GM06990 (cell line): ENCODE results near the gene LRRC31.

Experiments used
- DNase-seq: peaks from one replicate; pipeline ENCODE4 v3.0.0-alpha.2; 2011; ENCODE audit not compliant: insufficient read length; ENCODE audit errors: extremely low read depth
- H3K27me3 ChIP-seq: replicated peaks from 2 replicates; pipeline ENCODE4 v1.6.0; 2011; ENCODE audit warnings: low read length; ENCODE audit not compliant: control insufficient read depth, insufficient read depth
- H3K36me3 ChIP-seq: 2 replicates; pipeline ENCODE4 v1.5.1; 2011; ENCODE audit warnings: low read length; ENCODE audit not compliant: control insufficient read depth, insufficient read depth
- H3K4me3 ChIP-seq: replicated peaks from 2 replicates; pipeline ENCODE4 v1.5.1; 2011; ENCODE audit warnings: low read depth, mild to moderate bottlenecking, control low read depth, low read length
- CTCF ChIP-seq: IDR thresholded peaks from 2 replicates; pipeline ENCODE4 v1.5.1; 2011; ENCODE audit warnings: low read length, control low read depth, mild to moderate bottlenecking, inconsistent platforms; ENCODE audit not compliant: insufficient read depth, poor library complexity, severe bottlenecking

LRRC31 gene

GRCh38 chr3:169836942-169837275, 32.8 kb downstream of the LRRC31 start:
- Histone ChIP-seq H3K4me3 (no peak overlapping the region), H3K36me3 (no peaks in the 10 kb centered on the region), H3K27me3 (no peaks in the 10 kb centered on the region)
- TF ChIP-seq CTCF = no peak
- no peak for DNase-seq

- no peak for TF ChIP-seq CTCF
- DNase-seq = no peak
- H3K27me3 ChIP-seq = no peaks in the 10 kb centered on the region
- H3K36me3 ChIP-seq = no peaks in the 10 kb centered on the region
- H3K4me3 ChIP-seq = no peak overlapping the region
These were observed 33.4 kb downstream of the LRRC31 start for GRCh38 chr3:169836078-169836941.

GRCh38 chr3:169835533-169835932, 34.2 kb downstream of the LRRC31 start:
- TF ChIP-seq CTCF = no peak
- no peaks in the 10 kb centered on the region for H3K27me3 ChIP-seq
- H3K4me3 ChIP-seq = no peak overlapping the region
- H3K36me3 ChIP-seq = no peaks in the 10 kb centered on the region
- DNase-seq = no peak

GRCh38 chr3:169827712-169828111, 42.0 kb downstream of the LRRC31 start:
- H3K27me3 ChIP-seq = no peaks in the 10 kb centered on the region
- DNase-seq = no peak
- no peaks in the 10 kb centered on the region for H3K36me3 ChIP-seq
- TF ChIP-seq CTCF = no peak
- H3K4me3 ChIP-seq = no peak overlapping the region

GRCh38 chr3:169825316-169825715, 44.4 kb downstream of the LRRC31 start:
- no peaks in the 10 kb centered on the region for H3K27me3 ChIP-seq
- no peak for DNase-seq
- H3K4me3 ChIP-seq = no peak overlapping the region
- H3K36me3 ChIP-seq = no peaks in the 10 kb centered on the region
- no peak for TF ChIP-seq CTCF

GRCh38 chr3:169822983-169823382, 46.8 kb downstream of the LRRC31 start:
- DNase-seq = no peak
- TF ChIP-seq CTCF = no peak

More at GRCh38 chr3:169822983-169823382, 46.8 kb downstream of the LRRC31 start:
- no peaks in the 10 kb centered on the region for H3K36me3 ChIP-seq
- no peak overlapping the region for H3K4me3 ChIP-seq
- no peaks in the 10 kb centered on the region for H3K27me3 ChIP-seq
